Measurements from ENCODE around the gene CRKL. TPM values are rescaled to one million over a fixed set of nuclear protein-coding genes. Genes with fewer than 3 reads are reported as not detected.

The CRKL gene
- total and polyA plus RNA-seq, 9 donors = 36.4 to 56.8 (median 45.2) TPM

- H3K36me3 ChIP-seq (ENCODE audit: control insufficient read depth, insufficient read depth, low read length) = no peaks in the 10 kb centered on the region
- DNase-seq = no peak
- H3K4me1 ChIP-seq (ENCODE audit: control insufficient read depth, insufficient read depth, low read length) = peaks cover 1% of the 10 kb centered on the region
- H3K4me3 ChIP-seq (ENCODE audit: low read length) = no peak overlapping the region
- H3K27ac ChIP-seq (ENCODE audit: low read length) = no peak overlapping the region
- H3K9me3 ChIP-seq (replicated peaks; ENCODE audit: control insufficient read depth, low read depth, low read length) = no peaks in the 10 kb centered on the region
- H3K27me3 ChIP-seq (ENCODE audit: control insufficient read depth, insufficient read depth, low read length) = peaks cover 6% of the 10 kb centered on the region
- WGBS (ENCODE audit: insufficient coverage) = 84% methylated on average over 12 of the region's 16 CpGs
These were observed 57.2 kb downstream of the CRKL start for GRCh38 chr22:20974336-20974955.

DNA sequence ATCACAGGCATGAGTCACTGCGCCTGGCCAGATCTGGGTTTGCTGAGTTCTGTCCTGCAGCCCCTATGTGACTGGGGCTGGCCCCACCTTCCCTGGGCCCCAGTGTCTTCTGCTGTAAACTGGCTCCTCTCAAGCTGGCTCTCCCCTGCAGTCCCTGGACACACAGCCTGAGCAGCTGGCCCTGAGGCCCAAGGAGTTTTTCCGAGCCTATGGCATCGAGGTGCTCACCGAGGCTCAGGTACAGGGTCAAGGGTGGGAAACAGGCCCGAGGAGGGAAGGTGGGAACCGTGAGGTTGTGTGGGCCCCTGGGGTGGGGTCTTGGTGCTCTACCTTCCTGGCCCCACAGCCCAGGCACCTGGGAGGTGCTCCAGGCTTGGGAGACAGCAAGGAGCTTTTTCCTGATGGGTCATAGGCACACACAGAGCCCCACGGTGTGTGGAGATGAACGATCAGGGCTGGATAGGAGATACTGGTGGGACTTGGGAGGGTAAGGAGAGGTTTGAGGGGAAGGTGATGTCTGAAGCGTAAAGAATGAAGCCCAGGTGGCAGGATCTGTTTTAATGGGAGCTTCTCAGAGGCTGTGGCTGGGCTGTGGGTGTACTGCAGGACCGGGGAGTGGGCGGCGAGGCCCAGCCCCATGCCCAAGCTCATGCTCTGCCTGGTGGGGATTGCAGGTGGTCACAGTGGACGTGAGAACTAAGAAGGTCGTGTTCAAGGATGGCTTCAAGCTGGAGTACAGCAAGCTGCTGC lies 58.5 kb downstream of the CRKL start:
- no peak for DNase-seq
- no peaks in the 10 kb centered on the region for H3K9me3 ChIP-seq (replicated peaks; ENCODE audit: control insufficient read depth, low read depth, low read length)
- H3K27me3 ChIP-seq (ENCODE audit: control insufficient read depth, insufficient read depth, low read length) = peaks cover 13% of the 10 kb centered on the region
- H3K4me1 ChIP-seq (ENCODE audit: control insufficient read depth, insufficient read depth, low read length) = peaks cover 10% of the 10 kb centered on the region
- no peak overlapping the region for H3K27ac ChIP-seq (ENCODE audit: low read length)
- no peaks in the 10 kb centered on the region for H3K36me3 ChIP-seq (ENCODE audit: control insufficient read depth, insufficient read depth, low read length)
- WGBS (ENCODE audit: insufficient coverage) = 77% methylated on average over 11 of the region's 14 CpGs
- no peak overlapping the region for H3K4me3 ChIP-seq (ENCODE audit: low read length)

DNA sequence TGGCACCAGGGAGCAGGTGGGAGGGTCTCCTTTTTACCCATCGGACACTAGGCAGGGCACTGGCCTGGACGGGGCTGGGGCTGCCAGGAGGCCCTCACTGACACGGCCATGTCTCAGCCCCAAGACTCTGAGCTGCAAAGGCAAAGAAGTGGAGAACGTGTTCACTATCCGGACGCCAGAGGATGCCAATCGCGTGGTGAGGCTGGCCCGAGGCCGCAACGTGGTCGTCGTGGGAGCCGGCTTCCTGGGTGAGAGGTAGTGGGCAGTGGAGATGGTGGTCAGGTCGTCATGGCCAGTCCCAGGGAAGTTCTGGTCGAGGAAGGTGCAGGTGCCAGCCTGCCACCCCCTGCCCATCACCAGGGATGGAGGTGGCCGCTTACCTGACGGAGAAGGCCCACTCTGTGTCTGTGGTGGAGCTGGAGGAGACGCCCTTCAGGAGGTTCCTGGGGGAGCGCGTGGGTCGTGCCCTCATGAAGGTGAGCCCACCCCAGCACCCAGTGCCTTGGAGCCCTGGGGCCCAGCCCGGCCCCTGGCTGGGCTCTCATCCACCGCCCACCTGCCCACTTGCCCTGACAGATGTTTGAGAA lies 59.2 kb downstream of the CRKL start:
- H3K27ac ChIP-seq (ENCODE audit: low read length) = no peak overlapping the region
- DNase-seq = no peak
- no peaks in the 10 kb centered on the region for H3K36me3 ChIP-seq (ENCODE audit: control insufficient read depth, insufficient read depth, low read length)
- H3K4me1 ChIP-seq (ENCODE audit: control insufficient read depth, insufficient read depth, low read length) = peaks cover 17% of the 10 kb centered on the region
- no peak overlapping the region for H3K4me3 ChIP-seq (ENCODE audit: low read length)
- no peaks in the 10 kb centered on the region for H3K9me3 ChIP-seq (replicated peaks; ENCODE audit: control insufficient read depth, low read depth, low read length)
- peaks cover 13% of the 10 kb centered on the region for H3K27me3 ChIP-seq (ENCODE audit: control insufficient read depth, insufficient read depth, low read length)
- 87% methylated on average over 22 of the region's 24 CpGs for WGBS (ENCODE audit: insufficient coverage)

- peaks cover 19% of the 10 kb centered on the region for H3K4me1 ChIP-seq (ENCODE audit: control insufficient read depth, insufficient read depth, low read length)
- no peak for DNase-seq
- H3K27me3 ChIP-seq (ENCODE audit: control insufficient read depth, insufficient read depth, low read length) = peaks cover 13% of the 10 kb centered on the region
- no peaks in the 10 kb centered on the region for H3K9me3 ChIP-seq (replicated peaks; ENCODE audit: control insufficient read depth, low read depth, low read length)
- no peak overlapping the region for H3K4me3 ChIP-seq (ENCODE audit: low read length)
- H3K36me3 ChIP-seq (ENCODE audit: control insufficient read depth, insufficient read depth, low read length) = no peaks in the 10 kb centered on the region
- no peak overlapping the region for H3K27ac ChIP-seq (ENCODE audit: low read length)
- WGBS (ENCODE audit: insufficient coverage) = 93% methylated on average over 4 of the region's 11 CpGs
These were observed 59.8 kb downstream of the CRKL start for GRCh38 chr22:20977019-20977418.

DNA sequence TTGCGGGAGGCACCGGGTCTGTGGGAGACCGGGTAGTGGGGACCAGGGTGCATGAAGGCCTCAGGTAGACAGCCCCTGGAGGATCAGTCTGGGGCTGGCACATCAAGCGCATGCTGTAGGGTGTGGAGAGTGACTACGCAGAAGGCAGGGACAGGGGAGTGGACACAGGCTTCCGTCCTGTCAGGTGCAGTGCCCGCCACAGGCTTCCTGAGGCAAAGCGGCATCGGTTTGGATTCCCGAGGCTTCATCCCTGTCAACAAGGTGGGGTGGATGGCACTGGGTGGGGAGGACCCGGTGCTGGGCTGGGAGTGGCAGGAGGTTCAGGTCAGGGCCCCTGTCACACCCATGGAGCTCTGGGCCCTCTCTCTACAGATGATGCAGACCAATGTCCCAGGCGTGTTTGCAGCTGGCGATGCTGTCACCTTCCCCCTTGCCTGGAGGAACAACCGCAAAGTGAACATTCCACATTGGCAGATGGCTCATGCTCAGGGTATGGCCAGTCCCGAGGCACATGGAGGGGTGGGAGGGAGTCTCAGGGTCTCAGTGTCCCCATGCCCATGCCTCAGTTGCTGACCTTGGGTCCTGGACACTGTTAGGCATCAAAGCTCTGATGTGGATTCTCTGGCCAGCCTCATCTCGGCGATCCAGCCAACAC lies 60.4 kb downstream of the CRKL start:
- H3K36me3 ChIP-seq (ENCODE audit: control insufficient read depth, insufficient read depth, low read length) = no peaks in the 10 kb centered on the region
- no peak overlapping the region for H3K4me3 ChIP-seq (ENCODE audit: low read length)
- H3K27me3 ChIP-seq (ENCODE audit: control insufficient read depth, insufficient read depth, low read length) = peaks cover 13% of the 10 kb centered on the region
- no peak overlapping the region for H3K27ac ChIP-seq (ENCODE audit: low read length)
- WGBS (ENCODE audit: insufficient coverage) = 86% methylated on average over 12 of the region's 17 CpGs
- no peak for DNase-seq
- peaks cover 21% of the 10 kb centered on the region for H3K4me1 ChIP-seq (ENCODE audit: control insufficient read depth, insufficient read depth, low read length)
- no peaks in the 10 kb centered on the region for H3K9me3 ChIP-seq (replicated peaks; ENCODE audit: control insufficient read depth, low read depth, low read length)

DNA sequence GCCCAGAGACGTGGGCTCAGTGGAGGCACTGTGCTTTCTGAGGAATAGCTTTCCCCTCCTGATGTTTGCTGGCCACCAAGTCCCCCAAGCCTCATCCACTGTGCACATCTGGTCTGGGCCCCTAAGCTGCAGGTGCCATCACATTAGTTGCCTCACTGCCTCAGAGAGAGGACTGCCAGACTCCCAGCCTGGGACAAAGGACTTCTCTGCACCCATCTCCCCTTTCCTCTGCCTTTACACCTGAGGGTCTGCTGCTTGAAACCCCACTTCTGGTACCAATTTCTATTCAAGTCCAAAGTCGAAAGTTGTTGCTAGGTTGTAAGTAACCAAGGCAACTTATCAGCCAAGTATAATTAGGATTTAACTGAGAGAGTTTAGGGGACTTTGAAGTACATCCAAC lies 61.2 kb downstream of the CRKL start:
- WGBS (ENCODE audit: insufficient coverage) = 71% methylated on average over 1 of the region's 2 CpGs
- DNase-seq = no peak
- Histone ChIP-seq H3K9me3 (replicated peaks; ENCODE audit: control insufficient read depth, low read depth, low read length) (no peaks in the 10 kb centered on the region), H3K4me1 (ENCODE audit: control insufficient read depth, insufficient read depth, low read length) (peaks cover 28% of the 10 kb centered on the region), H3K27ac (ENCODE audit: low read length) (no peak overlapping the region), H3K27me3 (ENCODE audit: control insufficient read depth, insufficient read depth, low read length) (peaks cover 13% of the 10 kb centered on the region), H3K4me3 (ENCODE audit: low read length) (no peak overlapping the region), H3K36me3 (ENCODE audit: control insufficient read depth, insufficient read depth, low read length) (no peaks in the 10 kb centered on the region)

GRCh38 chr22:20979243-20979809 lies 62.1 kb downstream of the CRKL start:
- H3K9me3 ChIP-seq (replicated peaks; ENCODE audit: control insufficient read depth, low read depth, low read length) = no peaks in the 10 kb centered on the region
- peaks cover 28% of the 10 kb centered on the region for H3K4me1 ChIP-seq (ENCODE audit: control insufficient read depth, insufficient read depth, low read length)
- 8% methylated on average over 36 of the region's 39 CpGs for WGBS (ENCODE audit: insufficient coverage)
- no peak overlapping the region for H3K4me3 ChIP-seq (ENCODE audit: low read length)
- peaks cover 13% of the 10 kb centered on the region for H3K27me3 ChIP-seq (ENCODE audit: control insufficient read depth, insufficient read depth, low read length)
- DNase-seq = peak; percentile 64
- peaks cover 8% of the 10 kb centered on the region for H3K36me3 ChIP-seq (ENCODE audit: control insufficient read depth, insufficient read depth, low read length)
- no peak overlapping the region for H3K27ac ChIP-seq (ENCODE audit: low read length)

DNA sequence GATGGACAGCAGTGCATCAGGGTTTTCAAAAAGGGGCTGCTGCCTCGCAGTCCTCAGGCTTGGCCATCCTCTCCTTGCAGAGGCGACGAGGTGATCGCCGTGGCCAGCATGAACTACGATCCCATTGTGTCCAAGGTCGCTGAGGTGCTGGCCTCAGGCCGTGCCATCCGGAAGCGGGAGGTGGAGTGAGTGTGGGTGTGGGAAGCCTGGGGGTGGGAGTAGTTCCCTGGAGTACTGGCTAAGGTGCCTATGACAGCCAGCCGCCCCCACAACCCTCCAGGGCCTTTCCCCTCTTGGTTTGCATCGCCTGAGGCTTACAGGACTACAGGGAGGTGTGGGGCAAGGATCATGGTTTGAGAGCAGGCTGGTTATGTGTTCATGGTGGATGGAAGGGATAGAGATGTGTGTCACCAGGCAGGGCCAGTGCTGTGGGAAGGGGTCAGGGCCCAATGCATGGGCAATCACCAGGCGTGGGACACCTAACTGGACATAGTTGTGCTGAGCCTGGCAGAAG lies 62.8 kb downstream of the CRKL start:
- DNase-seq = no peak
- WGBS (ENCODE audit: insufficient coverage) = 35% methylated on average over 6 of the region's 13 CpGs
- H3K4me1 ChIP-seq (ENCODE audit: control insufficient read depth, insufficient read depth, low read length) = peaks cover 28% of the 10 kb centered on the region
- H3K9me3 ChIP-seq (replicated peaks; ENCODE audit: control insufficient read depth, low read depth, low read length) = no peaks in the 10 kb centered on the region
- peaks cover 13% of the 10 kb centered on the region for H3K27me3 ChIP-seq (ENCODE audit: control insufficient read depth, insufficient read depth, low read length)
- H3K4me3 ChIP-seq (ENCODE audit: low read length) = no peak overlapping the region
- H3K36me3 ChIP-seq (ENCODE audit: control insufficient read depth, insufficient read depth, low read length) = peaks cover 12% of the 10 kb centered on the region
- H3K27ac ChIP-seq (ENCODE audit: low read length) = no peak overlapping the region

DNA sequence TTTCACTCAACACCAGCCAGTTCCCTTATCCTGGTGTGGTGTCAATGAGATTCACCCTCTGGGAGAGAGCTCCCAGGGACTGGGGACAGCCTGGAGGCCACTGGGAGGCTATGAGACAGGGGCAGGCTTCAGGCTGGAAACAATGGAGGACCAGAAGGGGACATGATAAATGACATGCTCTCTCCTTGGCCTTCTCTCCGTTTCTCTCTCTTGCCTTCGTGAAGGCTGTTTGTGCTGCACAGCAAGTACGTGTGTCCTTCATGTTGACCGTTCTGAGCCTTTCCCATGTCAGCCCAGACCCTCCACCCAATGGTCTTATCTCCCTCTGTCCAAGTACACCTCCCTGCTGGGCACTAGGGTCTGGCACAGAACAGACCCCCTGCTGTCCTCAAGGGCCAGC lies 63.3 kb downstream of the CRKL start:
- no peak for DNase-seq
- Histone ChIP-seq H3K36me3 (ENCODE audit: control insufficient read depth, insufficient read depth, low read length) (peaks cover 16% of the 10 kb centered on the region), H3K27me3 (ENCODE audit: control insufficient read depth, insufficient read depth, low read length) (peaks cover 13% of the 10 kb centered on the region), H3K4me1 (ENCODE audit: control insufficient read depth, insufficient read depth, low read length) (peaks cover 28% of the 10 kb centered on the region), H3K9me3 (replicated peaks; ENCODE audit: control insufficient read depth, low read depth, low read length) (no peaks in the 10 kb centered on the region), H3K27ac (ENCODE audit: low read length) (no peak overlapping the region), H3K4me3 (ENCODE audit: low read length) (no peak overlapping the region)
- WGBS (ENCODE audit: insufficient coverage) = 81% methylated on average over 4 of the region's 4 CpGs

Data from muscle of leg (tissue), 11 donors.